ENCODE results near the gene AP4M1. TPM values are rescaled to one million over a fixed set of nuclear protein-coding genes. Genes with fewer than 3 reads are reported as not detected.

AP4M1 gene
- total RNA-seq, 1 donor from 2014 or later: 15.5 TPM

DNA sequence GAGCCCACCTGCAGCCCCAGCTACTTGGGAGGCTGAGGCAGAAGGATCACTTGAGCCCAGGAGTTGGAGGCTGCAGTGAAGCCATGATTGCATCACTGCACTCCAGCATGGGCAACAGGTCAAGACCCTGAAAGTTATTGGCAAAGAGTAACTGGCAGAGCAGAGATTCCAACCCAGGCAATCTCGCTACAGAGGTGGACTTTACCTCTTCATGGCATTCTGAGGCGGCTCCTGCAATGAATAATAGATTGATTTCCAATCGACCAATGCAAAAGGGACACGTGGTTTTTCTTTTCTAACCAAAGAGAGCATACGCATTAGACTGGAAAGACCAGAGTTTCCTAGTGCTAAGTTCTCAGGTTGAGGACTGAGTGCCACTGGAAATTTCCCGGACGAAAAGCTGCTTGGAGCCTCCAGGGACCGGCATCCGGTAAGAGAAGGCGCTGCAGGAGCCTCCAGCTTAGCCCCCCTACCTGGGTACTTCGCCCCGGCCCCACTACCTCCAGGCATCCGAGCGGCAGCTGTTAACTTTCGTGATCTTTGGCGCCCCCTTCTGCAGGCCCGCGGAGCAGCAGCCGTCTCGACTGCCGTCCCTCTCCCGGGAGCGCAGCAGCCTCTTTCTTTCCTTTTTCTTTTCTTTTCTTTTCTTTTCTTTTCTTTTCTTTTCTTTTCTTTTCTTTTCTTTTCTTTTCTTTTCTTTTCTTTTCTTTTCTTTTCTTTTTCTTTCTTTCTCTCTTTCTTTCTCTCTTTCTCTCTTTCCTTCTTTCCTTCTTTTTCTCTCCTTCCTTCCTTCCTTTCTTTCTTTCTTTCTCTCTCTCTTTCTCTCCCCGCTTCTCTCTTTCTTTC, 29.4 kb downstream of the AP4M1 start:
- no peaks in the 10 kb centered on the region for H3K9me3 ChIP-seq (ENCODE audit: insufficient read depth, low read depth, low read length)
- H3K9me3 Mint-ChIP-seq (ENCODE audit: unreplicated experiment): no peaks in the 10 kb centered on the region
- no peak overlapping the region for H3K9ac ChIP-seq (ENCODE audit: low read length)
- H3K36me3 ChIP-seq (ENCODE audit: insufficient read depth, low read length): no peaks in the 10 kb centered on the region
- FAIRE-seq (no peak), DNase-seq (ENCODE audit: low read depth) (no peak)
- H3K27me3 ChIP-seq (ENCODE audit: insufficient read depth, low read length): peaks cover 2% of the 10 kb centered on the region
- no peak overlapping the region for H3K4me3 Mint-ChIP-seq (ENCODE audit: unreplicated experiment)
- H3K79me2 ChIP-seq (ENCODE audit: insufficient read depth, low read length): peaks cover 5% of the 10 kb centered on the region
- H3K4me2 ChIP-seq (ENCODE audit: low read length): peak overlapping the region; percentile 68
- H3K36me3 Mint-ChIP-seq (ENCODE audit: low read depth, unreplicated experiment): no peaks in the 10 kb centered on the region
- TF ChIP-seq EZH2 (IDR thresholded peaks at IDR 0.05; ENCODE audit: insufficient read depth, low read length): no peak
- TF ChIP-seq, protein P1, sequence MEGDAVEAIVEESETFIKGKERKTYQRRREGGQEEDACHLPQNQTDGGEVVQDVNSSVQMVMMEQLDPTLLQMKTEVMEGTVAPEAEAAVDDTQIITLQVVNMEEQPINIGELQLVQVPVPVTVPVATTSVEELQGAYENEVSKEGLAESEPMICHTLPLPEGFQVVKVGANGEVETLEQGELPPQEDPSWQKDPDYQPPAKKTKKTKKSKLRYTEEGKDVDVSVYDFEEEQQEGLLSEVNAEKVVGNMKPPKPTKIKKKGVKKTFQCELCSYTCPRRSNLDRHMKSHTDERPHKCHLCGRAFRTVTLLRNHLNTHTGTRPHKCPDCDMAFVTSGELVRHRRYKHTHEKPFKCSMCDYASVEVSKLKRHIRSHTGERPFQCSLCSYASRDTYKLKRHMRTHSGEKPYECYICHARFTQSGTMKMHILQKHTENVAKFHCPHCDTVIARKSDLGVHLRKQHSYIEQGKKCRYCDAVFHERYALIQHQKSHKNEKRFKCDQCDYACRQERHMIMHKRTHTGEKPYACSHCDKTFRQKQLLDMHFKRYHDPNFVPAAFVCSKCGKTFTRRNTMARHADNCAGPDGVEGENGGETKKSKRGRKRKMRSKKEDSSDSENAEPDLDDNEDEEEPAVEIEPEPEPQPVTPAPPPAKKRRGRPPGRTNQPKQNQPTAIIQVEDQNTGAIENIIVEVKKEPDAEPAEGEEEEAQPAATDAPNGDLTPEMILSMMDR (IDR thresholded peaks at IDR 0.05; ENCODE audit: insufficient read depth, low read depth, low read length): peak; percentile 48
- peaks cover 7% of the 10 kb centered on the region for H3K27me3 Mint-ChIP-seq (ENCODE audit: low read depth, unreplicated experiment)
- no peak overlapping the region for H3K4me3 ChIP-seq (ENCODE audit: insufficient read depth, low read depth, low read length)
- H4K20me1 ChIP-seq (ENCODE audit: insufficient read depth, low read length): no peaks in the 10 kb centered on the region
- H3K4me1 Mint-ChIP-seq (ENCODE audit: low read depth, unreplicated experiment): no peaks in the 10 kb centered on the region
- H3K4me1 ChIP-seq (ENCODE audit: insufficient read depth, low read length): peaks cover 19% of the 10 kb centered on the region
- no peak overlapping the region for H3K27ac ChIP-seq (ENCODE audit: low read depth, low read length)
- H2AFZ ChIP-seq (ENCODE audit: low read depth, low read length): peak overlapping the region; percentile 47
- H3K27ac Mint-ChIP-seq (ENCODE audit: unreplicated experiment): no peak overlapping the region

DNA sequence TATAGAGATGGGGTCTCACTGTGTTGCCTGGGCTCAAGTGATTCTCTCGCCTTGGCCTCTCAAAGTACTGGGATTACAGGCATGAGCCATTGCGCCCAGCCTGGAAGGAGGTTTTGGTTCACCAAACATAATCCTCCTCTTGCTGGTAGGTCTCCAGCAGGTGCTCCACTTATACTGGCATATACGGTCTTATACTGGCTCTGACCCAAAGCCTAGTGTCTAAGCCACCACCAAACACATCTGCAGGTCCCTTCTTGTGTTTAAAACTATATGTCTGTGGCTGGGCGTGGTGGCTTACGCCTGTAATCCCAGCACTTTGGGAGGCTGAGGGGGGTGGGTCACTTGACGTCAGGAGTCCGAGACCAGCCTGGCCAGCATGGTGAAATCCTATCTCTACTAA, 30.7 kb downstream of the AP4M1 start:
- Mint-ChIP-seq H3K27ac (ENCODE audit: unreplicated experiment) (no peak overlapping the region), H3K36me3 (ENCODE audit: low read depth, unreplicated experiment) (no peaks in the 10 kb centered on the region), H3K4me1 (ENCODE audit: low read depth, unreplicated experiment) (no peaks in the 10 kb centered on the region), H3K9me3 (ENCODE audit: unreplicated experiment) (no peaks in the 10 kb centered on the region), H3K4me3 (ENCODE audit: unreplicated experiment) (no peak overlapping the region), H3K27me3 (ENCODE audit: low read depth, unreplicated experiment) (peaks cover 12% of the 10 kb centered on the region)
- Histone ChIP-seq H3K79me2 (ENCODE audit: insufficient read depth, low read length) (no peaks in the 10 kb centered on the region), H3K27me3 (ENCODE audit: insufficient read depth, low read length) (peaks cover 2% of the 10 kb centered on the region), H3K4me2 (ENCODE audit: low read length) (no peak overlapping the region), H3K9ac (ENCODE audit: low read length) (no peak overlapping the region), H3K36me3 (ENCODE audit: insufficient read depth, low read length) (no peaks in the 10 kb centered on the region), H3K4me3 (ENCODE audit: insufficient read depth, low read depth, low read length) (no peak overlapping the region), H2AFZ (ENCODE audit: low read depth, low read length) (no peak overlapping the region), H4K20me1 (ENCODE audit: insufficient read depth, low read length) (no peaks in the 10 kb centered on the region), H3K4me1 (ENCODE audit: insufficient read depth, low read length) (peaks cover 14% of the 10 kb centered on the region), H3K27ac (ENCODE audit: low read depth, low read length) (no peak overlapping the region), H3K9me3 (ENCODE audit: insufficient read depth, low read depth, low read length) (no peaks in the 10 kb centered on the region)
- no peak for FAIRE-seq
- TF ChIP-seq, protein P1 (IDR thresholded peaks at IDR 0.05; ENCODE audit: insufficient read depth, low read depth, low read length): no peak
- no peak for TF ChIP-seq EZH2 (IDR thresholded peaks at IDR 0.05; ENCODE audit: insufficient read depth, low read length)
- DNase-seq (ENCODE audit: low read depth): no peak

DNA sequence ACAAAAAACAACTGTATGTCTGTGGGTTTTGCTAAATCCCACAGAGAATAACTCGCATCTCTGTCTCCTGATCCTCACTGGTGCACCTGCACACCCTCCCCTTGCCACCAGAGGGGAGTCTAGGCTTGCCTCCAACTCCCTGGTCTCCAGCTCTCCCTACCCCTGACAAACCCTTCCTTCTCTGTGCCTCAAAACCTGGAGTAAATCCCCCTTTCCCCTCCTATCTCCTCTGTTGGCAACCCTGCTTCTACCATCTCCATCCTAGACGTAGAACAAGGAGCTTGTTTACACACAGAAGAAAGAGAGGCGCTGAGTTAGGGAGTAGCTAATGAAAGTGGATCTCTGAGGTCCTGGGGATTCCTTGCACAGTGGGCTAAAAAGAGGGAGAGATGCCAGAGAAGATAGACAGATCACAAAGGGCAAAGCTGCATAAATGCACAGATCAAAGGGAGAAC, 31.3 kb downstream of the AP4M1 start:
- H3K9me3 ChIP-seq (ENCODE audit: insufficient read depth, low read depth, low read length): no peaks in the 10 kb centered on the region
- TF ChIP-seq, protein P1 (IDR thresholded peaks at IDR 0.05; ENCODE audit: insufficient read depth, low read depth, low read length): peak; percentile 87
- TF ChIP-seq EZH2 (IDR thresholded peaks at IDR 0.05; ENCODE audit: insufficient read depth, low read length): no peak
- H3K4me1 ChIP-seq (ENCODE audit: insufficient read depth, low read length): peaks cover 12% of the 10 kb centered on the region
- H2AFZ ChIP-seq (ENCODE audit: low read depth, low read length): no peak overlapping the region
- Mint-ChIP-seq H3K27ac (ENCODE audit: unreplicated experiment) (no peak overlapping the region), H3K27me3 (ENCODE audit: low read depth, unreplicated experiment) (peaks cover 12% of the 10 kb centered on the region), H3K4me3 (ENCODE audit: unreplicated experiment) (no peak overlapping the region), H3K4me1 (ENCODE audit: low read depth, unreplicated experiment) (no peaks in the 10 kb centered on the region), H3K36me3 (ENCODE audit: low read depth, unreplicated experiment) (no peaks in the 10 kb centered on the region), H3K9me3 (ENCODE audit: unreplicated experiment) (no peaks in the 10 kb centered on the region)
- H3K27me3 ChIP-seq (ENCODE audit: insufficient read depth, low read length): peaks cover 2% of the 10 kb centered on the region
- no peak overlapping the region for H3K27ac ChIP-seq (ENCODE audit: low read depth, low read length)
- no peaks in the 10 kb centered on the region for H3K36me3 ChIP-seq (ENCODE audit: insufficient read depth, low read length)
- no peaks in the 10 kb centered on the region for H4K20me1 ChIP-seq (ENCODE audit: insufficient read depth, low read length)
- no peak for FAIRE-seq
- no peak overlapping the region for H3K4me2 ChIP-seq (ENCODE audit: low read length)
- H3K9ac ChIP-seq (ENCODE audit: low read length): no peak overlapping the region
- H3K4me3 ChIP-seq (ENCODE audit: insufficient read depth, low read depth, low read length): no peak overlapping the region
- no peaks in the 10 kb centered on the region for H3K79me2 ChIP-seq (ENCODE audit: insufficient read depth, low read length)
- no peak for DNase-seq (ENCODE audit: low read depth)

Data from astrocyte (in vitro differentiated cells and primary cell).